ENCODE measurements around the gene APCDD1. TPM values are rescaled to one million over a fixed set of nuclear protein-coding genes. Genes with fewer than 3 reads are reported as not detected.

APCDD1 gene
- total and polyA plus RNA-seq, 2 donors = 1.9 to 2.5 TPM

GRCh38 chr18:10519999-10520935 lies 65.8 kb downstream of the APCDD1 start:
- Histone ChIP-seq H3K9me3 (ENCODE audit: control insufficient read depth in 2 of 2, insufficient read depth in 1 of 2, low read length in 1 of 2) (peaks cover 0 to 4% of the 10 kb centered on the region in 2 donors), H3K36me3 (ENCODE audit: control insufficient read depth in 2 of 2, insufficient read depth in 2 of 2, low read length in 1 of 2) (no peaks in the 10 kb centered on the region), H3K4me1 (ENCODE audit: control insufficient read depth in 2 of 2, insufficient read depth in 2 of 2, low read length in 2 of 2) (peaks cover 2 to 11% of the 10 kb centered on the region in 2 donors), H3K27me3 (ENCODE audit: control insufficient read depth in 2 of 2, insufficient read depth in 1 of 2, low read length in 1 of 2) (no peaks in the 10 kb centered on the region), H3K27ac (ENCODE audit: low read depth in 1 of 2, low read length in 1 of 2) (no peak overlapping the region), H3K4me3 (ENCODE audit: low read length in 2 of 2) (no peak overlapping the region)
- 34% methylated on average over 17 of the region's 17 CpGs for WGBS
- DNase-seq (ENCODE audit: low read depth in 6 of 9, low spot score in 9 of 9) = peak; percentile 49 to 92 (median 73)

- Histone ChIP-seq H3K27ac (ENCODE audit: low read depth in 1 of 2, low read length in 1 of 2) (no peak overlapping the region), H3K4me1 (ENCODE audit: control insufficient read depth in 2 of 2, insufficient read depth in 2 of 2, low read length in 2 of 2) (peaks cover 4 to 12% of the 10 kb centered on the region in 2 donors), H3K9me3 (ENCODE audit: control insufficient read depth in 2 of 2, insufficient read depth in 1 of 2, low read length in 1 of 2) (peaks cover 0 to 4% of the 10 kb centered on the region in 2 donors), H3K36me3 (ENCODE audit: control insufficient read depth in 2 of 2, insufficient read depth in 2 of 2, low read length in 1 of 2) (no peaks in the 10 kb centered on the region), H3K27me3 (ENCODE audit: control insufficient read depth in 2 of 2, insufficient read depth in 1 of 2, low read length in 1 of 2) (no peaks in the 10 kb centered on the region), H3K4me3 (ENCODE audit: low read length in 2 of 2) (no peak overlapping the region)
- WGBS = 96% methylated on average over 8 of the region's 8 CpGs
- DNase-seq (ENCODE audit: low read depth in 6 of 9, low spot score in 9 of 9) = no peak
Measured at GRCh38 chr18:10521566-10521965, 67.1 kb downstream of the APCDD1 start.

DNA sequence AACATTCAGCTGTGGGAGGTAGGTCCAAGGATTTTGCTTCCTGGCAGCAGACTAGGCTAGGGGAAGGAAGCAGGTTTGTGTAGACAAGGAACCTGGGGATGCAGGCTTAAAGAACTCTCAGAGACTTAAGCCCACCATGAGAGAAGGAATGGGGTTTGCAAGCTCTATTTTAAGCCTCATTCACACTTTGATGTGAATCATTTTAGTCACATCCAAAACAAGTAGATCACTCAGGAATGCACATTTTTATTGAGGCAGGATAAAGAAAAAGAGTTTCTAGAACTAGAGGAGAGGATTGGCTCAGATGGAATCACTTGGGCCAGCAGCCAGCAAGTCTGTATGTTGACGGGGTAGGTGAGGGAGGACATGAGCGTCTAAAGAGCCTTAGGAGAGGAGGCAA lies 68.1 kb downstream of the APCDD1 start:
- H3K36me3 ChIP-seq (ENCODE audit: control insufficient read depth in 2 of 2, insufficient read depth in 2 of 2, low read length in 1 of 2) = no peaks in the 10 kb centered on the region
- no peaks in the 10 kb centered on the region for H3K27me3 ChIP-seq (ENCODE audit: control insufficient read depth in 2 of 2, insufficient read depth in 1 of 2, low read length in 1 of 2)
- no peak overlapping the region for H3K27ac ChIP-seq (ENCODE audit: low read depth in 1 of 2, low read length in 1 of 2)
- WGBS = 95% methylated on average over 2 of the region's 2 CpGs
- no peak overlapping the region for H3K4me3 ChIP-seq (ENCODE audit: low read length in 2 of 2)
- DNase-seq (ENCODE audit: low read depth in 6 of 9, low spot score in 9 of 9) = no peak
- H3K4me1 ChIP-seq (ENCODE audit: control insufficient read depth in 2 of 2, insufficient read depth in 2 of 2, low read length in 2 of 2) = peaks cover 6 to 20% of the 10 kb centered on the region in 2 donors
- no peaks in the 10 kb centered on the region for H3K9me3 ChIP-seq (ENCODE audit: control insufficient read depth in 2 of 2, insufficient read depth in 1 of 2, low read length in 1 of 2)

DNA sequence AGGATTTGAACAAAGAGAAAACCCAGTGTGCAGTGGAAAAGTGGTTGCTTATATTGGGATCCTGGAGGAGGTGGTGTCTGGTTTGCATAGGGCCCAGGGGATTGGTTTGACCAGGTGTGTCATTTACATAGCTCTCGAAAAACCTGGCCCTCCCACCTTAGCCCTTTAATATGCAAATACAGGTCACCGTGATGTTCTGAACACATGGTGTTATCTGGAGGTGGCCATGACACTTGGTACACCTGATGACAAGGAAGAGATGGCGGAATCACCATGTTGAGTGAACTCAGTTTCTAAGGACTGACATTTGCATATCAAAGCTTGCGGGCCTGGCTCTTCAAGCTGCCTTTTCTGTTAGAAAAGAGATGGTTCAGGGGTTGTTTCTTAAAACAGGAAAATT lies 69.1 kb downstream of the APCDD1 start:
- H3K36me3 ChIP-seq (ENCODE audit: control insufficient read depth in 2 of 2, insufficient read depth in 2 of 2, low read length in 1 of 2) = no peaks in the 10 kb centered on the region
- H3K27me3 ChIP-seq (ENCODE audit: control insufficient read depth in 2 of 2, insufficient read depth in 1 of 2, low read length in 1 of 2) = no peaks in the 10 kb centered on the region
- H3K27ac ChIP-seq (ENCODE audit: low read depth in 1 of 2, low read length in 1 of 2) = no peak overlapping the region
- H3K4me3 ChIP-seq (ENCODE audit: low read length in 2 of 2) = no peak overlapping the region
- peaks cover 6 to 19% of the 10 kb centered on the region in 2 donors for H3K4me1 ChIP-seq (ENCODE audit: control insufficient read depth in 2 of 2, insufficient read depth in 2 of 2, low read length in 2 of 2)
- WGBS = 93% methylated on average over 4 of the region's 4 CpGs
- no peak for DNase-seq (ENCODE audit: low read depth in 6 of 9, low spot score in 9 of 9)
- H3K9me3 ChIP-seq (ENCODE audit: control insufficient read depth in 2 of 2, insufficient read depth in 1 of 2, low read length in 1 of 2) = no peaks in the 10 kb centered on the region

GRCh38 chr18:10524507-10525370 lies 70.3 kb downstream of the APCDD1 start:
- Histone ChIP-seq H3K4me1 (ENCODE audit: control insufficient read depth in 2 of 2, insufficient read depth in 2 of 2, low read length in 2 of 2) (peaks cover 6 to 14% of the 10 kb centered on the region in 2 donors), H3K36me3 (ENCODE audit: control insufficient read depth in 2 of 2, insufficient read depth in 2 of 2, low read length in 1 of 2) (no peaks in the 10 kb centered on the region), H3K27ac (ENCODE audit: low read depth in 1 of 2, low read length in 1 of 2) (no peak overlapping the region), H3K27me3 (ENCODE audit: control insufficient read depth in 2 of 2, insufficient read depth in 1 of 2, low read length in 1 of 2) (no peaks in the 10 kb centered on the region), H3K9me3 (ENCODE audit: control insufficient read depth in 2 of 2, insufficient read depth in 1 of 2, low read length in 1 of 2) (no peaks in the 10 kb centered on the region), H3K4me3 (ENCODE audit: low read length in 2 of 2) (peak overlapping the region in 1 of 2 donors; percentile 77)
- 77% methylated on average over 11 of the region's 11 CpGs for WGBS
- DNase-seq (ENCODE audit: low read depth in 6 of 9, low spot score in 9 of 9) = no peak

DNA sequence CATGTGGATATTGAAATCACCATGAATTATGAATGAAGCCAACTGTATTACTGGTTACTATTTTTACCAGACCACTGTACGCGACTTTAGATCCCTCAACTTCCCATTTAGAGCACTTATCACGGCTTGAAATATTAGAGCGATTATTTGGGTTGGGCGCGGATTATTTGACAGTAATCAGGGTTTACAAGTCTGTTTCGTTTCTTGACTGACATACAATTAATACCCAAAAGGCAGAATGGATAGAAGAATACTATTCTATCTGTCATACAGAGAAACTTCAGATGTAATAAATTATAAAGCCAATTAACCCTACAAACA lies 70.9 kb downstream of the APCDD1 start:
- no peak for DNase-seq (ENCODE audit: low read depth in 6 of 9, low spot score in 9 of 9)
- Histone ChIP-seq H3K4me3 (ENCODE audit: low read length in 2 of 2) (peak overlapping the region; percentile 77 to 83), H3K27me3 (ENCODE audit: control insufficient read depth in 2 of 2, insufficient read depth in 1 of 2, low read length in 1 of 2) (no peaks in the 10 kb centered on the region), H3K9me3 (ENCODE audit: control insufficient read depth in 2 of 2, insufficient read depth in 1 of 2, low read length in 1 of 2) (no peaks in the 10 kb centered on the region), H3K36me3 (ENCODE audit: control insufficient read depth in 2 of 2, insufficient read depth in 2 of 2, low read length in 1 of 2) (no peaks in the 10 kb centered on the region), H3K27ac (ENCODE audit: low read depth in 1 of 2, low read length in 1 of 2) (no peak overlapping the region), H3K4me1 (ENCODE audit: control insufficient read depth in 2 of 2, insufficient read depth in 2 of 2, low read length in 2 of 2) (peaks cover 8 to 14% of the 10 kb centered on the region in 2 donors)
- 9% methylated on average over 7 of the region's 7 CpGs for WGBS

GRCh38 chr18:10525697-10526560 lies 71.5 kb downstream of the APCDD1 start, which contains the start of gene NAPG:
Gene NAPG (plus strand): TSS chr18:10526027. CDS start chr18:10526103, 76 bp downstream.
- peaks cover 8 to 14% of the 10 kb centered on the region in 2 donors for H3K4me1 ChIP-seq (ENCODE audit: control insufficient read depth in 2 of 2, insufficient read depth in 2 of 2, low read length in 2 of 2)
- H3K9me3 ChIP-seq (ENCODE audit: control insufficient read depth in 2 of 2, insufficient read depth in 1 of 2, low read length in 1 of 2) = no peaks in the 10 kb centered on the region
- peak within 1 kb of the TSS; percentile 87 to 91 for H3K27ac ChIP-seq (ENCODE audit: low read depth in 1 of 2, low read length in 1 of 2)
- no peaks in the 10 kb centered on the region for H3K36me3 ChIP-seq (ENCODE audit: control insufficient read depth in 2 of 2, insufficient read depth in 2 of 2, low read length in 1 of 2)
- peak; percentile 78 to 95 (median 87) for DNase-seq (ENCODE audit: low read depth in 6 of 9, low spot score in 9 of 9)
- peak within 1 kb of the TSS; percentile 77 to 83 for H3K4me3 ChIP-seq (ENCODE audit: low read length in 2 of 2)
- under 1% methylated on average over 68 of the region's 68 CpGs for WGBS
- H3K27me3 ChIP-seq (ENCODE audit: control insufficient read depth in 2 of 2, insufficient read depth in 1 of 2, low read length in 1 of 2) = no peaks in the 10 kb centered on the region

- Histone ChIP-seq H3K27ac (ENCODE audit: low read depth in 1 of 2, low read length in 1 of 2) (peak overlapping the region; percentile 87 to 91), H3K9me3 (ENCODE audit: control insufficient read depth in 2 of 2, insufficient read depth in 1 of 2, low read length in 1 of 2) (no peaks in the 10 kb centered on the region), H3K4me1 (ENCODE audit: control insufficient read depth in 2 of 2, insufficient read depth in 2 of 2, low read length in 2 of 2) (peaks cover 8 to 14% of the 10 kb centered on the region in 2 donors), H3K36me3 (ENCODE audit: control insufficient read depth in 2 of 2, insufficient read depth in 2 of 2, low read length in 1 of 2) (no peaks in the 10 kb centered on the region), H3K4me3 (ENCODE audit: low read length in 2 of 2) (peak overlapping the region; percentile 77 to 83), H3K27me3 (ENCODE audit: control insufficient read depth in 2 of 2, insufficient read depth in 1 of 2, low read length in 1 of 2) (no peaks in the 10 kb centered on the region)
- 15% methylated on average over 11 of the region's 11 CpGs for WGBS
- no peak for DNase-seq (ENCODE audit: low read depth in 6 of 9, low spot score in 9 of 9)
Measured at GRCh38 chr18:10526561-10526949, 72.1 kb downstream of the APCDD1 start.
